ENCODE results near the gene CAMTA1. TPM values are rescaled to one million over a fixed set of nuclear protein-coding genes. Genes with fewer than 3 reads are reported as not detected.

CAMTA1 gene
- total RNA-seq, 3 donors from 2014 or later: 73.4 to 114 (median 82.6) TPM

DNA sequence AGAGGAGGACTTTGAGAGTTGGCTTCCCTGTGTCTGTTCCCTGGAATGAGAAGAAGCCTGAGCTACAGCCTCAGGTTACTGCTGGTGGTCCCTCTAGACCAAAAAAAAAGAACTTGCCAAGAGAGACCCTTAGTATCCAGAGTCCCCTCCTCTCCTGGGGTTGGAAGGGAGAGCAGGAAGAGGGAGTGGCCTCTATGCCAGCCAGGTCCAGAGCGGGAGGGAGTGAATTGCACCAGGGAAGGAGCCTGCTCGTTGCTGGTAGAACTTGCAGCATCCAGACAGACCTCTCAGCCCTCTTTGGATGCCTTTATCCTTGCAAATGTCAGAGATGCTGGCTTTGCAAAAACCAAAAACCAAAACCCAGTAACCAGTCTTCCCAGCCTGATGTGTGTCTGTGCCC, 494.5 kb downstream of the CAMTA1 start:
- no peaks in the 10 kb centered on the region for H3K9me3 ChIP-seq
- no peaks in the 10 kb centered on the region for H3K36me3 ChIP-seq (ENCODE audit: low read depth)
- intact Hi-C loops (cut with DNase I, micrococcal nuclease): no loop called here
- TF ChIP-seq, protein P1, sequence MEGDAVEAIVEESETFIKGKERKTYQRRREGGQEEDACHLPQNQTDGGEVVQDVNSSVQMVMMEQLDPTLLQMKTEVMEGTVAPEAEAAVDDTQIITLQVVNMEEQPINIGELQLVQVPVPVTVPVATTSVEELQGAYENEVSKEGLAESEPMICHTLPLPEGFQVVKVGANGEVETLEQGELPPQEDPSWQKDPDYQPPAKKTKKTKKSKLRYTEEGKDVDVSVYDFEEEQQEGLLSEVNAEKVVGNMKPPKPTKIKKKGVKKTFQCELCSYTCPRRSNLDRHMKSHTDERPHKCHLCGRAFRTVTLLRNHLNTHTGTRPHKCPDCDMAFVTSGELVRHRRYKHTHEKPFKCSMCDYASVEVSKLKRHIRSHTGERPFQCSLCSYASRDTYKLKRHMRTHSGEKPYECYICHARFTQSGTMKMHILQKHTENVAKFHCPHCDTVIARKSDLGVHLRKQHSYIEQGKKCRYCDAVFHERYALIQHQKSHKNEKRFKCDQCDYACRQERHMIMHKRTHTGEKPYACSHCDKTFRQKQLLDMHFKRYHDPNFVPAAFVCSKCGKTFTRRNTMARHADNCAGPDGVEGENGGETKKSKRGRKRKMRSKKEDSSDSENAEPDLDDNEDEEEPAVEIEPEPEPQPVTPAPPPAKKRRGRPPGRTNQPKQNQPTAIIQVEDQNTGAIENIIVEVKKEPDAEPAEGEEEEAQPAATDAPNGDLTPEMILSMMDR (IDR thresholded peaks at IDR 0.05): no peak
- no peak for DNase-seq
- H3K4me1 ChIP-seq (ENCODE audit: low read depth): no peaks in the 10 kb centered on the region
- ATAC-seq: no peak
- H3K4me3 ChIP-seq: no peak overlapping the region

DNA sequence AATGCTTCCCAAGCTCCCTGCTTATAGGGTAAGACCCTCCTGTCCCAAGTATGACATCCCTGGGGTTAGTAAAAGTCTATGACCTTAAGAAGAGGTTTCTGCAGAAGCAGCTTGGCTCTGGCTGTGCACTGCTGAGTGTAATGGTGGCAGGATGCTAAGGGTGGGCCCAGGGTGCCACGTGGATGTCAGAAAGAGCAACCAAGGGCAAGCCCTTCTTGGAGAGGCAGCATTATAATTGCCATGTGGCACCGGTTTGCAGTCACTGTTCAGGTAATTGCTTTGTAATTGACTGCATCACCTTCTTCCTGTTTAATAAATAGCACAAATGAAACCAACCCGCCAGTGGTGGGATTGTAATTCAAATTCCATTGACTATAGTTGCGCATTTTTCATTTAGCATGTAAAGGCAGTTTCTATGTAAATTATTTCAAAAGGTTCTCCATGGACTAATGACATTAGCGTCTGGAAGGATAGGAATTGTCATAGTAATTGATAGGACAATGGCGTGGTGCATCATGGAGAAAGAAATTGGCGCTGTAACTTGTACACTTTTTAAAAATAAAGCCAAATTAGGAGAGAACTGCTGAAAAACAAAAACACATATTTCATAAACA, 495.2 kb downstream of the CAMTA1 start:
- ATAC-seq (no peak), DNase-seq (no peak)
- TF ChIP-seq, protein P1 (IDR thresholded peaks at IDR 0.05): no peak
- Histone ChIP-seq H3K36me3 (ENCODE audit: low read depth) (no peaks in the 10 kb centered on the region), H3K4me1 (ENCODE audit: low read depth) (no peaks in the 10 kb centered on the region), H3K4me3 (no peak overlapping the region), H3K9me3 (no peaks in the 10 kb centered on the region)
- intact Hi-C loops (cut with DNase I, micrococcal nuclease): no loop called here

DNA sequence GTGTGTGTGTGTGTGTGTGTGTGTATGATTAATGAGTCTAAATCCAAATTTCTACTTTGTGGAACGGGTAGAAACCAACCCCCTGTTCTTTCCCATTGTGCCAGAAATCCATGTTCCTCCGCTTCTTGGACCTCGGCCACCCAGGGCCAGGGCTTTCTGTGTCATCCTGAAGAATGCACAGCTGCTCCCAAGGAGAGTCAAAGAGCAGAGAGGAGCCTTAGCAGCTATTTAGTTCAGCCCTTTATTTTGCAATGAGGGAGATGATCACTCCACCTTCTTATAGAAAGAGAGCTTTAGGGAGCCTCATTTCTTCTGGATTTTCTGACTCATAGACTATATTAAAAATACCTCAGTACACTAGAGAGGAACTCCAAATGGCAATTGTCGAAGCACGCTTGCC, 496.6 kb downstream of the CAMTA1 start:
- no peak for DNase-seq

DNA sequence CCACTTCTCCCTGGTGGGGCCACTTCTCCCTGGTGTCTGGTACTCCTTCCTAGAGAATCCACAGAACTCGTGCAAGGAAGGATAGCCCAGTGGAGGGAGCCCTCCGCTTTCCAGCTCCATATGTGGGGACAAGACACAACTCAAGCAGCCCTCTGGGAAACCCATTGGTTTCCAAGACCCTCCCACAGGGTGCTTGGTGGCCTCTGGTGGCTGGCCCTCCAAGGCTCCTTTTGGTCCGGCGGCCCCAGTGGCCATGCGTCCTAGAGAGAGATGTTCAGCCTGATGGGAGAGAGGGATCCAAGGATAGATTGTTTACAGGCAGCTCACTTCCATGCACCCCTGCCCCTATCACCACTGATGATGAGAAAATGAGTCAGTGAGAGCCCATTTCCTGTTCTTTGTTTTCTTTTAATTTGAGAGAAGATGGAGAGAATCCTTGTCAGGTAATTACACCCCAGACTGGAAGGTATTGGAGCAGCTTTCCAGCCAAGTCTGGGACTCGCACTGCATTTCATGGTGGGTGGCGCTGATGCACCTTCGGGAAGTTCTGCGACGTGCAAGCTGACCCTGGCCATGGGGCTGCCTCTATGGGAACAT, 499.7 kb downstream of the CAMTA1 start:
- Histone ChIP-seq H3K4me1 (ENCODE audit: low read depth) (no peaks in the 10 kb centered on the region), H3K4me3 (no peak overlapping the region), H3K9me3 (no peaks in the 10 kb centered on the region), H3K36me3 (ENCODE audit: low read depth) (no peaks in the 10 kb centered on the region)
- ATAC-seq (no peak), DNase-seq (no peak)
- intact Hi-C loops (cut with DNase I, micrococcal nuclease): no loop called here
- TF ChIP-seq, protein P1 (IDR thresholded peaks at IDR 0.05): no peak

More for the DNA sequence above, 496.6 kb downstream of the CAMTA1 start:
- H3K36me3 ChIP-seq (ENCODE audit: low read depth): no peaks in the 10 kb centered on the region
- TF ChIP-seq, protein P1 (IDR thresholded peaks at IDR 0.05): no peak
- no peaks in the 10 kb centered on the region for H3K9me3 ChIP-seq
- intact Hi-C loops (cut with DNase I, micrococcal nuclease): no loop called here
- no peaks in the 10 kb centered on the region for H3K4me1 ChIP-seq (ENCODE audit: low read depth)
- no peak for ATAC-seq
- H3K4me3 ChIP-seq: no peak overlapping the region

DNA sequence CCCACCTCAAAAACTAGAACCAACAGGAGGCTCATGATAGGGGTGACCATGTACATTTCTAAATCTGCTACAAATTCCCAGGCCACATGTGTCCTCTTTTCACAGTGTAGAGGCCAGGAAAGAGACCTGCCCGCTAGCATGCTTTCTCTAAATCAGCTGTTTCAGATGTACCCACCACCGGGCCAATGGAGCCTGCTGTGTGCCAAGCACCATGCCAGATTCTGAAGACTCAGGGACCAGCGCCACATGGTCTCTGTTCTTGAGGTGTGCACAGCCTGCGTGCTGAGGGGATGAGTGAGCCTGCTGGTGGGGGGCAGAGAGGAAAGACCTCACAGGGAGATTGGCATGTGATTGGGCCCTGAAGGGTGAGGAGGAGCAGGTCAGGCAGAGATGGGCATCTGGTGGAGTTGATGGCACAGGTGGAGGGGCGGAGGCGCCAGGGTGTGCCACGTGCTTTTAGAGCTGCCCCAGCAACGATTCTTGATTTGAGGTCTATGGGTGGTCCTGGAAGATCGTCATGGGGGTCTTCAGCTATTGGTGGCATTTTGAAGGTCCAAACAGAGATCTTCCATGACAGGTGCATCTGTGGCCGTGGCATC, 500.7 kb downstream of the CAMTA1 start:
- H3K4me1 ChIP-seq (ENCODE audit: low read depth): peaks cover under 1% of the 10 kb centered on the region
- H3K4me3 ChIP-seq: no peak overlapping the region
- DNase-seq: no peak
- no peaks in the 10 kb centered on the region for H3K9me3 ChIP-seq
- intact Hi-C loops (cut with DNase I, micrococcal nuclease): no loop called here
- no peaks in the 10 kb centered on the region for H3K36me3 ChIP-seq (ENCODE audit: low read depth)
- TF ChIP-seq, protein P1 (IDR thresholded peaks at IDR 0.05): no peak
- no peak for ATAC-seq

Data from mucosa of descending colon (tissue), 3 donors.